ENCODE data around the gene SCAMP2.

DNA sequence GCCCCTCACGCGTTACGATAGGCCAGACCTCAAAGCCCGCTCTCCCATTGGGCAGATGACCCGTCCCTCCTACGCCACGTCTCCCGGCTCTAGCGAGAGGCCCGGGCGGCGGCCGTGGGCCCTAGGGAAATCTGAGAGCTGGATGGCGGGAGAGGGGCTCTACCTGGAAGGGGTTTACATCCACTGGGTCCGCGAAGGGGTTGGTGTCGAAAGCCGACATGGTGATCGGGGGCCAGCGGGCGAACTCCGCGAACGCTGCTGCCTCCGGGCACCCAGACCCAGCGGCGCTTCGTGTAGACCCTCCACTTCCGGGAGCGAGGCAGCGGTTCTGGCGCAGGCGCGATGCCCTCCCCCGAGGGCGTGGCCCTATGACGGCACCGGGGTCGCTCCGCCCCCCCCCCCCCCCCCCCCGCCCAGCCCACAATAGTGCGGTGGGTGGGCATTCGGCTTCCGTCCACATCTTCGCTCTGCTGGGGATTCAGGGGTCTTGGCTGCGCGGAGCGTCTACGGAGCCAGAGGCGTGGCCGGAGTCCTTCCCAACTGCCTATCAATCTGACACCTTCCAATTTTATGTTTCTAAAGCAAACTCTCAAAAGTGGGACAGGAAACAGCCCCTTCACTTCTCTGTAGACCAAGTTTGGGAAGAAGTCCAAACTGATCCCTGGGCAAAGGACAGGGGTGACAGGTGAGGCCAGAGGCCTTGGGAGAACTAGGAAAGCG lies at the start of gene SCAMP2:
- TF ChIP-seq POLR2AphosphoS5 (IDR thresholded peaks at IDR 0.05; ENCODE audit: low read depth, low read length): peak; percentile 96
- TF ChIP-seq, protein P1, sequence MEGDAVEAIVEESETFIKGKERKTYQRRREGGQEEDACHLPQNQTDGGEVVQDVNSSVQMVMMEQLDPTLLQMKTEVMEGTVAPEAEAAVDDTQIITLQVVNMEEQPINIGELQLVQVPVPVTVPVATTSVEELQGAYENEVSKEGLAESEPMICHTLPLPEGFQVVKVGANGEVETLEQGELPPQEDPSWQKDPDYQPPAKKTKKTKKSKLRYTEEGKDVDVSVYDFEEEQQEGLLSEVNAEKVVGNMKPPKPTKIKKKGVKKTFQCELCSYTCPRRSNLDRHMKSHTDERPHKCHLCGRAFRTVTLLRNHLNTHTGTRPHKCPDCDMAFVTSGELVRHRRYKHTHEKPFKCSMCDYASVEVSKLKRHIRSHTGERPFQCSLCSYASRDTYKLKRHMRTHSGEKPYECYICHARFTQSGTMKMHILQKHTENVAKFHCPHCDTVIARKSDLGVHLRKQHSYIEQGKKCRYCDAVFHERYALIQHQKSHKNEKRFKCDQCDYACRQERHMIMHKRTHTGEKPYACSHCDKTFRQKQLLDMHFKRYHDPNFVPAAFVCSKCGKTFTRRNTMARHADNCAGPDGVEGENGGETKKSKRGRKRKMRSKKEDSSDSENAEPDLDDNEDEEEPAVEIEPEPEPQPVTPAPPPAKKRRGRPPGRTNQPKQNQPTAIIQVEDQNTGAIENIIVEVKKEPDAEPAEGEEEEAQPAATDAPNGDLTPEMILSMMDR (IDR thresholded peaks at IDR 0.05): no peak
